Stimulated activated CD8-positive, alpha-beta memory T cell treated with anti-CD3 and anti-CD28 coated beads, Interleukin-7, amount 100 ng/mL, for 24 hours (primary cell): Measurements from ENCODE around the gene PSG7.
"Not testable (repeated sequence)": the region's sequence is repeated elsewhere in the genome, so short reads cannot be mapped to it uniquely, and the experiment has no call there.

ENCODE experiments used
- DNase-seq: peaks from one replicate; pipeline ENCODE4 v3.0.0-alpha.2; 2020; ENCODE audit warnings: low read depth

Gene PSG7

DNA sequence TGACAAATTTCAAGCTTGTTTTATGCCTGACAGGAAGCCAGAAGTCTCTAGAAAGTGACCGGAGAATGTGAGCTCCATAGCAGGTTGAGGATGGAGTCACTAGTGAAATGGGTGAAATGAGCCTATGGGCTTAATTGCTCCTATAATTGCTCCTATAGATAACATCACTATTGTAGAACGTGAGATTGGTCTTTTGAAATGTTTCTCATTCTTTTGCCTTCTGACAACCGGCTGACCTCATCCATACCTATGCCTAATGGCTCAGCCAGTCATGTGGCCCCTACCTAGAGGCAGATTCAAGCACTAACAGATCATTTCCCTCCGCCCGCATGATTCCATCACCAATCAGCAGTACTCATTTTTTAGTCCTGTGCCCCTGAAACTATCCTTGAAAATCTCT lies 23.5 kb downstream of the PSG7 start:
- DNase-seq, result not testable (repeated sequence)

DNA sequence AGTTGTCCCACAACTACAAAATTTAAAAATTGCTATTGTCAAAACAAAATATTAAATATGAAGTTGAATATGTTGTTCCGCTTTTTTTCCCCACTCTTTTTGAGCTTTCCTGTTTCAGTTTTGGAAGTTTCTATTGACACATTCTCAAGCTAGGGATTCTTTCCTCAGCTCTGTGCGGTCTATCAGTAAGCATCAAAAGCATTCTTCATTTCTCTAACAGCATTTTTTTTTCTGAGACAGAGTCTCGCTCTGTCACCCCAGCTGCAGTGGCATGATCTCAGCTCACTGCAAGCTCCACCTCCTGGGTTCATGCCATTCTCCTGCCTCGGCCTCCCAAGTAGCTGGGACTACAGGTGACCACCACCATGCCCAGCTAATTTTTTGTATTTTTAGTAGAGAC lies 24.1 kb downstream of the PSG7 start:
- DNase-seq, result not testable (repeated sequence)

DNA sequence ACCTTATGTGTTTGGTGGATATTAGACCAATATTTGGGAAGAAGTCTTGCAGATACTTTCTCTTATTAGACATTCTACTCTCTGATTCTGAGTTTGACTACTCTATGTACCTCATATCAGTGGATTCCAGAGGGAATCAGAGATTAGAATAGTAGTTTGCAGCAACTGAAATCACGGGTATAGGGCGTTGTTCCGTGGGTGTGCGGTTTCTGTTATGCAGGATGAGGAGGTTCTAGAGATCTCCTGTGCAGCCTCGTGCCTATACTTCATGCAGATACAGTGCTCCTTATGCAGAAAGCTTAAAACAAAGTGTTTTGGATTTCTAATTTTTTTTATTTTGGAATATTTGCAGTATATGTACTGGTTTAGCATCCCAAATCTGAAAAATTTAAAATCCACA lies 25.3 kb downstream of the PSG7 start:
- DNase-seq, result not testable (repeated sequence)

DNA sequence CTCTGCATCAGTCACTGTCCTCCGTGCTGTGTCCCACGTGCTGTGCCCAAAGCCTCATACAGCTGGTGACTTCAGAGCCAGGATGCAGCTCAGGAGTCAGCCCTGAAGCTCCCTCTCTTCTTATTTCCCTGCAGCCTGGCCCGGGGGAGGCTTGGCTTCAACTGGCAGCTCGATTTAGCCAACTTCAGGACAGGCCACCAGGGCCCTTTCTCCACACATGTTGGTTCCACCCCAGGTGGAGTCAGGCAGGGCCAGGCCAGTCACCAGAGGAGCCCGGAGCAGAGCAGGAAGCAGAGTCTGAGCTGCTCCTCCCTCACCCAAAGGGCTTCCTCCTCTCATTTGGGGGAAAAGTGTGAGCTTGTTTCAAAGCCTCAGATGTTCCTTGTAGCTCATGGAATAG lies 30.8 kb downstream of the PSG7 start:
- DNase-seq, result not testable (repeated sequence)

DNA sequence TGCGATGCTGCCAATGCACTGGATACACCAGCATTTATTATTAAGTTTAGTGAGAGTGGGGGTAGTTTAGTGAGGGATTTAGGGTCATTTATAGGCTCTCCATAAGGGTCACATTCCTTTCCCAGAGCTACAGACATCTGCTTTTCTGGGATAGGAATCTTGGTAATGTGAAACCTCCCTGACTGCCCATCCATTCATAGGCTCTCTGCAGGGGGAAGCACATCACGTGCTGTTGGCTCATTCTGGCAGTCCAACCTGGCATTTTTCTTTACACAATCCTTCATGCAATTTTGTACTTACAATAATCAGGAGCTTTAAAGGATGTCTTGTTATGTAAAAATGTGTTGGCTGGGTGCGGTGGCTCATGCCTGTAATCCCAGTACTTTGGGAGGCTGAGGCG lies 36.4 kb downstream of the PSG7 start:
- DNase-seq, result not testable (repeated sequence)

DNA sequence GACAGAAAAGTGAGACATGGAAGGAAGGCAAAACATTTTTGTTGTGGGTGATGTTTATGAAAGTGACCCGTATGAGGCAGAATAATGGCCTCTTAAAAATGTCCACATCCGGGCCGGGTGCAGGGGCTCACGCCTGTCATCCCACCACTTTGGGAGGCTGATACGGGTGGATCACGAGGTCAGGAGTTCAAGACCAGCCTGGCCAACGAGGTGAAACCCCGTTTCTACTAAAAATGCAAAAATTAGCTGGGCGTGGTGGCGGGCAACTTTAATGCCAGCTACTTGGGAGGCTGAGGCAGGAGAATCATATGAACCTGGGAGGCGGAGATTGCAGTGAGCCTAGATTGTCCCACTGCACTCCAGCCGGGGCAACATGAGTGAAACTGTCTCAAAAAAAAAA lies 37.3 kb downstream of the PSG7 start:
- not testable (repeated sequence) for DNase-seq

DNA sequence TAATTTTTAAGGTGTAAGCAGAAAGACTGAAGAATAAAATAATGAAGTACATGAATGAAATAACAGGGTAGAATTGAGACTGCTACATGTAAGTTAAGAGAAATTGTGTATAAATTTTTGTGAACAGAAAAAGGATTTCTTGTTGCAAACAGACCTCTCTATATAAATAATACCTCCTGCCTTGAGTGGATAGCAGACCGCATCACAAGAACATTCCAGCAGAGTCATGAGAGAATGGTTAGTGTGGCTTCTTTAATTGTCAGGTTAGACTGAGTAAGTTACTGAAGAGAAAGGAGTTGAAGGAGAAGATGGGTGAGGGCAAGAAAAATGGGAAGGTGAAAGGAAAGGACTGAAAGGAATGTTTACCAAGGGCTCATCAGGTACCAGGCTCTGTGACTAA lies 37.9 kb downstream of the PSG7 start:
- DNase-seq, result not testable (repeated sequence)

DNA sequence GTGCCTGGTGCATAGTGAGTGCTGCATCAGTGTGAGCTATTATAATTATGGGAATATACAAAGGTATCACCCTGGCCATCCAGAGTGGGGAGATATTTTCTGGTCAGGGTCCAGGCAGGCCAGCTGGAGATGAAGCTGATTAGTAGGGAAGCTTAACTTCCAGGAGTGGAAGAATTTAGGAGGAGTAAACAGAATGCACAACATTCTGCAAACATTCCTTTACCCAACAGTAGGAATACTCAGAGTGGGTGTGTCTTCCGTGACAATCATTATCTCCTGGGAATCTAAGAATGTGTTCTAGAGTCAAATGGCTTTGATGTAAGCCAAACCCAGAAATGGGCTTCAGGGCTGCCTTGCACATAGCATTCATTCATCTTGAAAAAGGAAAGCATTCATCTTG lies 38.4 kb downstream of the PSG7 start:
- DNase-seq, result not testable (repeated sequence)

DNA sequence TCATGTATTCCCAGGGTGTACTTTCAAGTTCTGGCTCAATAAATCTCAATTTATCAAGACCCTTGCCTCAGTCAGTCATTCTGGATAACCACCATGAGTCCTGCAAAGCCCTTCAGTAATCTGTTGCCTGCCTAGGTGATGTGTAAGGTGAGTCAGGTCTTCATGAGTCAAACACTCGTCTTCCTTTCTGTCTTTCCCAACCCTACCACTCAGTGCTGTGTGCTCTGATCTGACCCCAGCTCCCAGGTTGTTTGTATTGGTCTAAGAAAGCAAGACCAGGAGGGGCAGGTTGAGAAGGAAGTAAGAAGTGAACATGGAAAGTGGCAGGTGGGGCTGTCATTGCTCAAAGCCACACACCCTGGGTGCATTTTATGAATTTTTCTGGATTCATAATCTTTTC lies 39.3 kb downstream of the PSG7 start:
- not testable (repeated sequence) for DNase-seq

DNA sequence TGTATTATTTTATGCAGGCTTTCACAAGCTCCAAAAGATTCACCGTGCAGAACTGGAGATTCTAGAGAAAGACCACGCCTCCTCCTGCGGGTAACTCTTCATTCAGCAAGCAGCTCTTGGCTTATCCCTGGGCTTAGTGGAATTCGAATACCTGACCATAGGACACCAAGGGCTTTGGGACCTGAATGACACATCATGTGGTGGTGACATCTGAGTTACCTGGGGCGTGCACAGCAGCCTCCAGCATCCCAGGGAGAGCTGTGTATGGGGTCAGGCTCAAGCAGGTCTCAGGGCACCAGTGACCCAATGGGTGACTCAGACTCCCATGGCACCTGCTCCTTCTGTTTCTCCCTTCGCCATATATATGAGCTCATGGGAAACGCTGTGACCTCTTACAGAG lies 46.6 kb downstream of the PSG7 start:
- DNase-seq, result not testable (repeated sequence)

DNA sequence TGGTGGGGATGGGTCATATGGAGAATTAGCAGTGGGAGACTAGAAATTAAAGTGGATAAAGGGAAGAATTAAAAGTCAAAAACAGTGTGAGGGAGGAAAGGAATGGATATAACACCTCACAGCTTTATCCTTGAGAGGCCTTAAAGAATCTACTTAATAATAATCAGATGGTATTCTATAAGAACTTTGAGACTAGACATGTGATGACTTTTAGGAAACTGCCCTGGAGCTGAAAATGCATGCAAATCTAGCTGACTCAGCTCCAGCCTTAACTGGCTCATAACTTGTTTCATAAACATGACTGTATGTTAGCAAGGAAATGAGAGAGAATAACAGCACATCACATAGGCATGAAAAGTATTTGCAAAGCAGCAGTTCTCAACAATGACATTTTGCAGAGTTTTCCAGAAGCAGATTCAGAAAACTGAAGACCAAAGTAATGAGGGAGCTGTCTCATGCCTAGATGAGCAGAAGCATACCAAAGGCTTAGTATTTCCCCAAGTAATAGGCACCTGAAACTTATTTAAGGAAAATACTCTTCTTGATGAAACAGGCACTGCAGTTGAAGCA lies 49.0 kb downstream of the PSG7 start:
- DNase-seq, result not testable (repeated sequence)

DNA sequence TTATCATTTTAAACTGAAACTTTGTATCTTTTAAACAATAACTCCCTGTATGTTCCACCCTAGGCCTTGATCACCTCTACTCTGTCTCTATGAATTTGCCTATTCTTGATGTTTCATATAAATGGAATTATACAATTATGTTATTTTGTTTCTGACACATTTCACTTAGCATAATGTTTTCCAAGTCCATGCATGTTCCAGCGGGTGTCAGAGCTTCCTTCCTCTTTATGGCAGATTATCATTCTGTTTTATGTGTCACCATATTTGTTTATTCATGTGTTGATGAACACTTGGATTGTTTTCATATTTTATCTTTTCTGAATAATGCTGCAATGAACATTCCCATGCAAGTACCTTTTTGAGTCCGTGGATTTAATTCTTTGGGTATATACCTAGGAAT lies 54.3 kb downstream of the PSG7 start:
- DNase-seq, result not testable (repeated sequence)

DNA sequence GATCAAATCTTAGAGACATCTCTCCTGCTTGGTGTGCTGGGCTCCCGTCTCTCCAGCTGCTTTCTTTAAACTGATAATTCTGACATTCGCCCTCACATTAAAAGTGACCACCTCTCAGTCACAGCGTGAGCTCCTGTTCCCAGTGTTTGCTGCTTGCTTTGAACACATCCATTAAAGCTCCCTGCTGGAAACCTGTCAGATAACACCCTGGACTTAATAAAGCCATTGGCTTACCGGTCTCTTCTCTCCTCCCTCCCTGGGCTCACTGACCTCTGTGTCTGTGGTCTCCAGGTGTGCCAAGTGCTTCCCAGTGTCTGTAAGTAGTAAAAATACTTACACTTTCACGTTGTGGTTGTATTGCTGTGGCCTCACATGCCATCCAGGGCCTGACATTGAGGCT lies 55.0 kb downstream of the PSG7 start:
- DNase-seq, result not testable (repeated sequence)

DNA sequence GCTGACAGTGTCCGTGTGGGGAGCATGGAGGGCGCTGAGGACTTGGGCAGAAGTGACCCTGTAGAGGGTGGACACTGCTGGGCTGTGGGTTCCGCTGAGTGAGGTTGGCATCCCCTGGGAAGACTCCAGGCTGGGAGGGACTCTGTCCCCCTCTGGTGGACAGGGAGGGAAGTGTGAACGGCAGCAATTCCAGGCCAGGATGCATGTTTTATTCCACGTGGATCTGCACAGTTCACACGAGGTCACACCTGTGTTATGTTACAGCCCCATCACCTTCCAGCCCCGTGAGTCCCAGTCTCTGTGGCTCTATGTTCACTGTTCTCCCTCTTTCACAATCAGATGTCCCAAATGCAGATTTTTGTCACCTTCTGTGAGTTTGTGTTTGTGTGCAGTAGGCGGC lies 55.7 kb downstream of the PSG7 start:
- not testable (repeated sequence) for DNase-seq

DNA sequence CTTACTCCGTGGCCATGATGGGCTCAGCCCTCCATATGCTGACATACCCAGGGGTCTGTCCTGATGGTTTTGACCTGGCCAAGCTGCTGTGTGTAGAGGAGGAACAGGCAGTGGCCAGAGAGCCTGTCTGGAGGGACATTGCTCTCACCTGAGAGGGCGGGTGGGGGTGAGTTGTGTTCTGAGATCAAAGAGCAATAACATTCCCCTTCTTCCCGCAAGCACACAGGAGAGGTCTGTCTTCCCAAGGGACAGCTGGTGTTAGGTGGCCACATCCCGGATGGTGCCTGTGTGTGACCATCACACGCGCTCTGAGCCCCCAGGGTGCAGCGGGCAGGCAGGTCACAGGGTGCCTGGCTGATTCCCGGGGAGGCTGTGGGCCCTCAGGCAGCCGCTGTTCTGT lies 56.4 kb downstream of the PSG7 start:
- not testable (repeated sequence) for DNase-seq

DNA sequence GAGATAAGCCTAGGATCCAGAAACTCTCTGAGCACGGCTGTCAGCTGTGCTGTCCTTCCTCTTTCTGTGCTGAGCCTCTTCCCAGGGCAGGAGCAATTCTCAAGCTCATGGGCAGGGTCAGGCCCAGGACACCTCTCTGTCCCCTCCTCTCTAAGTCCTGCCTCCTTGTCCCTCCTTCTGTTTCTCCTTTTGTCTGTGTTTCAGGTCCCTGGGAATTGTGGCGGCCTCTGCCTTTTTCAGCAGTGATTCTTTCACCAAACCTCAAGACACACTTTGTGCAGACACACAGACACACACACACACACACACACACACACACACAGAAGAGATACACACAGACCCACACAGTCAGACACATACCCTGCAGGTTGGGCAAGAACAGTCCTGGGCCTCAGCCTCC lies 57.4 kb downstream of the PSG7 start, which contains the start of gene PSG1:
Gene PSG1, minus strand, starts transcription at position 101 of the 400 bp plus-strand sequence. CDS start 132 bp downstream, outside the sequence.
- no peak for DNase-seq

DNA sequence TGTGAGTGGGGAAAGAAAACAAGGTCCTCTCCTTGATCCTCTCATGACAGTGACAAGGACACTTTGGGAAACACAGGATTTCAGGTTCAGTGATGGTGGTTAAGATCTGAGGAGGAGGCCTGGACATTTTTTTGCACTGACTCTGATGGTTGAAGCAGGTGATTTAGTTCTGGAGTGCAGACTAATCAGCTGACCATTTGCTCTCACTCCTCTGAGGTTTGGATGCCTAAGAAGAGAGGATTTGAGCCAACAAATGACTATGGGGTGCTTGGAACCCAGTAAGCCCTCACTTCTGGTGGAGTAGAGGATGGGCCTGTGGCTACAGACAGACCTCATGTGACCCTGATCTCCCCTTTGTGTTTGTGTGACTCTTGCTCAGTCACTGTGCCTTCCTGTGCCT lies 60.4 kb downstream of the PSG7 start:
- DNase-seq, result not testable (repeated sequence)

DNA sequence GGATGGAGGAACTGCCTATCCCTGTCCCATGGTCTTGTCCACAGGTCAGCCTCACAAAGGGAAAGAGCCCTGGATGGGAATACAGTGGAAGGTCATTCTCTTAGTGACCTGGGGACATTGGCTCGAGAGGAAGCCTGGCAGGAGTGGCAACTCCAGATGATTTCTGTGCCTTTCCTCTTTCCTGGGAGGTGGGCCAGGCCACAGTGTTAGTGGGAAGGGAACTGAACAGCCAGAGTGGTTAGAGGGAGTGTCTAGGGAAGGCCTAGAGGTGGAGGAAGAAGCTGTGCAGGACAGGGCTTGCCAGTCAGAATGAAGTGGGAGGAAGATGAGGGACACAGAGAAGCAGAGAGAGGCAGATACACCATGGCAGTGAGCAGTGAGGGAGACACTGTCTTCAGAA lies 61.1 kb downstream of the PSG7 start:
- not testable (repeated sequence) for DNase-seq

DNA sequence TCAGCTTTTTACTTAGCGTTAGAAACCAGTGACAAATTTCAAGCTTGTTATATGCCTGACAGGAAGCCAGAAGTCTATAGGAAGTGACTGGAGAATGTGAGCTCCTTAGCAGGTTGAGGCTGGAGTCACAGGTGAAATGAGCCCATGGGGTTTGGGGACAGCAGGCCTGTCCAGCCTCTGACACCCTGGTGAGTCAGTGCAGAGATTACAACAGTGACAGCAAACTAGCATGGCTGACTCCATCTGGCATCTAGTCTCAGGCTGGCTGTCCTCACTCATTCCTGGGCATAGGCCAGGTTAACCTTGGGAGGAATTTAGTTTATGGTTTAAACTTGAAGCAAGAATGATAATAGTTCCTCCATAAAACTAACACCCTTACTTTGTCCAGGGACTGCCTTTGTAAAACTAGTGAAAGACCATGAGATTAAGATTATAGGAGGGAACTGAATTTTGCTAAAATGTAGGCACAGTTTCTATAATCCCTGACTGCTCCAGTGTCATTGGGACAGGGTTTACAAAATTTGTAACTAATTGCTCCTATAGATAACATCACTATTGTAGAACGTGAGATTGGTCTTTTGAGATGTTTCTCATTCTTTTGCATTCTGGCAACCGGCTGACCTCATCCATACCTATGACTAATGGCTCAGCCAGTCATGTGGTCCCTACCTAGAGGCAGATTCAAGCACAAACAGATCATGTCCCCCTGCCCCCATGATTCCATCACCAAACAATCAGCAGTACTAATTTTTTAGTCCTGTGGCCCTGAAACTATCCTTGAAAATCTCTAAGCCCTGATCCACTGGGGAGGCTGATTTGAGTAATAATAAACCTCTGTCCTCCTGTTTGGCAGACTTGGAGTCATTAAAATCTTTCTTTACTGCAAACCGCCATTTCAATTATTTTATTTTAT lies 61.9 kb downstream of the PSG7 start:
- not testable (repeated sequence) for DNase-seq

DNA sequence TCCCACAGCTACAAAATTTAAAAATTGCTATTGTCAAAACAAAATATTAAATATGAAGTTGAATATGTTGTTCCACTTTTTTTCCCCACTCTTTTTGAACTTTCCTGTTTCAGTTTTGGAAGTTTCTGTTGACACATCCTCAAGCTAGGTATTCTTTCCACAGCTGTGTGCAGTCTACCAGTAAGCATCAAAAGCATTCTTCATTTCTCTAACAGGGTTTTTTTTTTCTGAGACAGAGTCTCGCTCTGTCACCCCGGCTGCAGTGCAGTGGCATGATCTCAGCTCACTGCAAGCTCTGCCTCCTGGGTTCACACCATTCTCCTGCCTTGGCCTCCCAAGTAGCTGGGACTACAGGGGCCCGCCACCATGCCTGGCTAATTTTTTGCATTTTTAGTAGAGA lies 62.9 kb downstream of the PSG7 start:
- not testable (repeated sequence) for DNase-seq
